Panc1 (cell line): ENCODE data around the gene CHPF2. TPM values are rescaled to one million over a fixed set of nuclear protein-coding genes. Genes with fewer than 3 reads are reported as not detected.

ENCODE experiments used
- ATAC-seq: fragments of 200-7000 bp; cut with Tn5 transposase; 2 replicates; pipeline ENCODE4 v1.9.1; 2020; ENCODE audit warnings: mild to moderate bottlenecking, moderate library complexity
- BruUV-seq: library from RNA; stranded (reverse); fragments of 400-500 nt; replicated peaks from 2 replicates; lab custom pipeline; 2021; lab: Mats Ljungman, UMichigan
- CTCF ChIA-PET: fragments of 300-600 bp; sonication (Branson Sonifier 250); formaldehyde crosslinking; loops from one replicate; lab custom pipeline; 2022; ENCODE audit warnings: antibody characterized with exemption; lab: Charles Lee
- POLR2A ChIA-PET: fragments of 300-600 bp; sonication (Branson Sonifier 250); formaldehyde crosslinking; loops from one replicate; lab custom pipeline; 2022; ENCODE audit warnings: antibody characterized with exemption; lab: Charles Lee
- DNase-seq: peaks from one replicate; pipeline ENCODE4 v3.0.0-alpha.2; 2010; ENCODE audit warnings: low read depth, low spot score
- H3K27ac ChIP-seq: 2 replicates; pipeline ENCODE4 v1.5.1; 2011; ENCODE audit warnings: mild to moderate bottlenecking, low read length, inconsistent platforms
- H3K27me3 ChIP-seq: fragments of 200-500 bp; sonication (Bioruptor generic); 2 replicates; pipeline ENCODE4 v1.6.0; 2014; ENCODE audit warnings: low read length, inconsistent platforms; ENCODE audit not compliant: control insufficient read depth, insufficient read depth
- H3K36me3 ChIP-seq: fragments of 200-500 bp; sonication (Bioruptor generic); 2 replicates; pipeline ENCODE4 v1.5.1; 2014; ENCODE audit warnings: inconsistent platforms, mild to moderate bottlenecking, low read length, moderate library complexity; ENCODE audit not compliant: control insufficient read depth, insufficient read depth
- H3K4me1 ChIP-seq: 2 replicates; pipeline ENCODE4 v1.5.1; 2011; ENCODE audit warnings: inconsistent platforms, mild to moderate bottlenecking, low read length, moderate library complexity; ENCODE audit not compliant: control insufficient read depth, insufficient read depth
- H3K4me3 ChIP-seq, 2 experiments: 2 replicates each; pipeline ENCODE4 v1.5.1; 2011 to 2012; ENCODE audit warnings: low read depth in 2 of 2, low read length in 2 of 2, mild to moderate bottlenecking in 2 of 2, inconsistent platforms in 1 of 2, moderate library complexity in 1 of 2
- H3K9me3 ChIP-seq: fragments of 200-500 bp; sonication (Bioruptor generic); 2 replicates; pipeline ENCODE4 v1.5.1; 2014; ENCODE audit warnings: low read depth, mild to moderate bottlenecking, inconsistent platforms, low read length, moderate library complexity; ENCODE audit not compliant: control insufficient read depth, insufficient read depth
- CTCF ChIP-seq: fragments of 450-650 bp; IDR thresholded peaks from 2 replicates; pipeline ENCODE4 v1.5.1; 2017; ENCODE audit warnings: mild to moderate bottlenecking
- POLR2AphosphoS5 ChIP-seq: IDR thresholded peaks from 2 replicates; pipeline ENCODE4 v1.6.1; 2012; ENCODE audit warnings: mild to moderate bottlenecking, low read depth, low read length, moderate library complexity
- SIN3A ChIP-seq: IDR thresholded peaks from 2 replicates; pipeline ENCODE4 v1.6.1; 2012; ENCODE audit warnings: low read depth, mild to moderate bottlenecking, low read length, moderate library complexity, borderline replicate concordance; ENCODE audit not compliant: insufficient read depth
- TCF7L2 ChIP-seq: IDR thresholded peaks from 2 replicates; pipeline ENCODE4 v1.6.1; 2011; ENCODE audit warnings: mild to moderate bottlenecking, low read depth, low read length, inconsistent platforms
- in situ Hi-C: cut with HindIII; loops from 2 replicates; pipeline ENCODE4 v1.10.0; 2016; ENCODE audit warnings: low sequenced_read_pairs, low pct_unique_long_range_greater_than_20kb
- intact Hi-C: fragments of 100-400 bp; cut with micrococcal nuclease; formaldehyde crosslinking; loops from one replicate; pipeline ENCODE4 v1.10.0; 2022; ENCODE audit not compliant: unreplicated experiment
- total RNA-seq: library from RNA; stranded (reverse); gene quantifications from one replicate; pipeline ENCODE4 v1.2.1, GENCODE V29; 2021; ENCODE audit not compliant: unreplicated experiment
- TF ChIP-seq, protein P1 (sequence below), 2 experiments: IDR thresholded peaks; 2 replicates each; pipeline ENCODE4 v1.6.1; 2011 to 2012; ENCODE audit warnings: low read depth in 2 of 2, control low read depth in 1 of 2, low read length in 1 of 2, mild to moderate bottlenecking in 1 of 2, moderate library complexity in 1 of 2; ENCODE audit not compliant: insufficient read depth in 1 of 2

CHPF2 gene
- total RNA-seq, 1 experiment from 2014 or later = 44.9 TPM

DNA sequence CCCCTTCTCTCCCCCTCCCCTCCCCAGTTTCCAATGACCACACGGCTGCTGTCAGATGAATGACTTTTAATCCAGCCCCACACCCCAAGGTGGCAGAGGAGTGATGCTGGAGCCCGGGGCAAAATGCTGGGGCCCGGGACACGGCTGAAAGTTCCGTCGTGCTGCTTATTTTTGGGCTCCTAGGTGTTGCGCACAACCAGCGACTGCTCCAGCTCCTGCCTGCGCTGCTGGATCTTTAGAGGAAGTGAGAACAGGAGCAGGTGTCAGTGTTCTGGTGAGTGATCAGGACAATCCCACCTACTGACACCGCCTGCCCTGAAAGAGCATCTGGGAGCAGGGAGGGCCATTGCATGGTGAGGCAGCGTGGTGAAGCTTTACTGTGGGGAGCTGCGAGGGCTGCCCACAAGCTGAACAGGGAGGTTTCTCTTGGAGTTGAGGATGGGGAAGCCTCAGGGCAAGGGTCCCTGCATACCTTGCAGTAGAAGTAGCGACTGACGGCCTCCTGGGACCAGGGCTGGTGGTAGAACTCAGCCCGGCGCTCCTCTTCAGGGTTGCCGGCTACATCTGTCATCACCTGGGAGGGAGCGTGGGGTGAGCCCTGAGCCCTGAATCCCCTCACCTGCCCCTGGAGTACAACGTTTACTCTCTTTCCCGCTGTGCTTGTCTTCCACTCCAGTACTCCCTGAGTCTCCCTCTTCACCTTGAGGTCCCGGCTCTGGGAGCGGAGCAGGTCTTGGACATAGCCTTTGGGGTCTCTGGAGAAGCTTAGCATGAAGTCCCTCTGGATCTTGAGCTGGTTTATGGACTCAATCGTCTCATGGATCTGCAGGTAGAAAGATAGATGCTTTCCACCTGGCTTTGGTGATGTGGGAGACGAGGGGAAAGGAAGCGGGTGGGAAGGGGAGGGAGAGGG lies 6.9 kb downstream of the CHPF2 start:
- no peak for TF ChIP-seq TCF7L2
- TF ChIP-seq, protein P1, sequence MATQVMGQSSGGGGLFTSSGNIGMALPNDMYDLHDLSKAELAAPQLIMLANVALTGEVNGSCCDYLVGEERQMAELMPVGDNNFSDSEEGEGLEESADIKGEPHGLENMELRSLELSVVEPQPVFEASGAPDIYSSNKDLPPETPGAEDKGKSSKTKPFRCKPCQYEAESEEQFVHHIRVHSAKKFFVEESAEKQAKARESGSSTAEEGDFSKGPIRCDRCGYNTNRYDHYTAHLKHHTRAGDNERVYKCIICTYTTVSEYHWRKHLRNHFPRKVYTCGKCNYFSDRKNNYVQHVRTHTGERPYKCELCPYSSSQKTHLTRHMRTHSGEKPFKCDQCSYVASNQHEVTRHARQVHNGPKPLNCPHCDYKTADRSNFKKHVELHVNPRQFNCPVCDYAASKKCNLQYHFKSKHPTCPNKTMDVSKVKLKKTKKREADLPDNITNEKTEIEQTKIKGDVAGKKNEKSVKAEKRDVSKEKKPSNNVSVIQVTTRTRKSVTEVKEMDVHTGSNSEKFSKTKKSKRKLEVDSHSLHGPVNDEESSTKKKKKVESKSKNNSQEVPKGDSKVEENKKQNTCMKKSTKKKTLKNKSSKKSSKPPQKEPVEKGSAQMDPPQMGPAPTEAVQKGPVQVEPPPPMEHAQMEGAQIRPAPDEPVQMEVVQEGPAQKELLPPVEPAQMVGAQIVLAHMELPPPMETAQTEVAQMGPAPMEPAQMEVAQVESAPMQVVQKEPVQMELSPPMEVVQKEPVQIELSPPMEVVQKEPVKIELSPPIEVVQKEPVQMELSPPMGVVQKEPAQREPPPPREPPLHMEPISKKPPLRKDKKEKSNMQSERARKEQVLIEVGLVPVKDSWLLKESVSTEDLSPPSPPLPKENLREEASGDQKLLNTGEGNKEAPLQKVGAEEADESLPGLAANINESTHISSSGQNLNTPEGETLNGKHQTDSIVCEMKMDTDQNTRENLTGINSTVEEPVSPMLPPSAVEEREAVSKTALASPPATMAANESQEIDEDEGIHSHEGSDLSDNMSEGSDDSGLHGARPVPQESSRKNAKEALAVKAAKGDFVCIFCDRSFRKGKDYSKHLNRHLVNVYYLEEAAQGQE (IDR thresholded peaks at IDR 0.05; ENCODE audit: insufficient read depth in 1 of 2, low read depth in 2 of 2, low read length in 1 of 2) = no peak
- TF ChIP-seq POLR2AphosphoS5 = no peak
- no peak for TF ChIP-seq SIN3A
- TF ChIP-seq CTCF = no peak
- Histone ChIP-seq H3K27me3 (no peaks in the 10 kb centered on the region), H3K9me3 (no peaks in the 10 kb centered on the region), H3K4me3 (no peak overlapping the region), H3K4me1 (no peaks in the 10 kb centered on the region), H3K36me3 (no peaks in the 10 kb centered on the region; the same call in none of the 2 replicates), H3K27ac (no peak overlapping the region)
- BruUV-seq = no TSS peak
- DNase-seq (no peak), ATAC-seq (no peak)
- CTCF ChIA-PET = interaction anchor here (0.7 kb wide), 1 partner anchor 130 kb away, joined by 8 read pairs; no protein-coding TSS in a partner anchor
- intact Hi-C loops = no loop called here
- in situ Hi-C loops = no loop called here
- POLR2A ChIA-PET = no interaction called here

- Histone ChIP-seq H3K27me3 (no peaks in the 10 kb centered on the region), H3K36me3 (no peaks in the 10 kb centered on the region; the same call in none of the 2 replicates), H3K4me3 (no peak overlapping the region), H3K9me3 (no peaks in the 10 kb centered on the region), H3K4me1 (0 out of 2 replicates have a peak, but pooled peaks cover under 1% of the 10 kb centered on the region), H3K27ac (no peak overlapping the region)
- ATAC-seq (no peak), DNase-seq (no peak)
- in situ Hi-C loops (no loop called here), intact Hi-C loops (no loop called here)
- no peak for TF ChIP-seq POLR2AphosphoS5
- TF ChIP-seq CTCF = no peak
- no peak for TF ChIP-seq TCF7L2
- TF ChIP-seq, protein P1 (IDR thresholded peaks at IDR 0.05; ENCODE audit: insufficient read depth in 1 of 2, low read depth in 2 of 2, low read length in 1 of 2) = no peak
- TF ChIP-seq SIN3A = no peak
- BruUV-seq = no TSS peak
- ChIA-PET POLR2A (no interaction called here), CTCF (interaction anchor here (0.7 kb wide), 1 partner anchor 131 kb away, joined by 8 read pairs; no protein-coding TSS in a partner anchor)
Observed at GRCh38 chr7:151239837-151240459, 7.7 kb downstream of the CHPF2 start.
